Caco-2 (cell line): ENCODE measurements around the gene ARHGEF10L. TPM values are rescaled to one million over a fixed set of nuclear protein-coding genes. Genes with fewer than 3 reads are reported as not detected.

Experiments used
- BruUV-seq: library from RNA; stranded (reverse); fragments of 400-500 nt; replicated peaks from 2 replicates; lab custom pipeline; 2021; lab: Mats Ljungman, UMichigan
- CTCF ChIA-PET: fragments of 300-600 bp; sonication (Branson Sonifier 250); formaldehyde crosslinking; loops from one replicate; lab custom pipeline; 2022; ENCODE audit warnings: antibody characterized with exemption; lab: Charles Lee
- POLR2A ChIA-PET: fragments of 300-600 bp; sonication (Branson Sonifier 250); formaldehyde crosslinking; loops from one replicate; lab custom pipeline; 2022; ENCODE audit warnings: antibody characterized with exemption; lab: Charles Lee
- DNase-seq, 2 experiments: peaks; one replicate each; pipeline versions ENCODE4 v3.0.0 to v3.0.0-alpha.2; 2020 to 2022
- H3K27me3 ChIP-seq: replicated peaks from 2 replicates; pipeline ENCODE4 v1.6.0; 2011; ENCODE audit warnings: low read length; ENCODE audit not compliant: control insufficient read depth, insufficient read depth
- H3K36me3 ChIP-seq: 2 replicates; pipeline ENCODE4 v1.5.1; 2011; ENCODE audit warnings: low read length; ENCODE audit not compliant: control insufficient read depth, insufficient read depth
- H3K4me1 ChIP-seq: fragments of 250-450 bp; sonication (Bioruptor Pico); 2 replicates; pipeline ENCODE4 v1.5.1; 2020; ENCODE audit warnings: mild to moderate bottlenecking
- H3K4me3 ChIP-seq: 2 replicates; pipeline ENCODE4 v1.5.1; 2011; ENCODE audit warnings: low read depth, mild to moderate bottlenecking, control low read depth, low read length
- H3K9me3 ChIP-seq: fragments of 250-450 bp; sonication (Bioruptor Pico); 2 replicates; pipeline ENCODE4 v1.5.1; 2020; ENCODE audit warnings: mild to moderate bottlenecking, moderate library complexity
- H3K27ac Mint-ChIP-seq: one replicate; pipeline ENCODE4 v1.8.0; 2022; ENCODE audit warnings: mixed read lengths; ENCODE audit not compliant: unreplicated experiment
- H3K27me3 Mint-ChIP-seq: one replicate; pipeline ENCODE4 v1.8.0; 2022; ENCODE audit warnings: mixed read lengths; ENCODE audit not compliant: insufficient read depth, unreplicated experiment
- H3K36me3 Mint-ChIP-seq: one replicate; pipeline ENCODE4 v1.8.0; 2022; ENCODE audit warnings: mild to moderate bottlenecking, mixed read lengths; ENCODE audit not compliant: insufficient read depth, unreplicated experiment
- H3K4me1 Mint-ChIP-seq: one replicate; pipeline ENCODE4 v1.8.0; 2022; ENCODE audit warnings: low read depth, mixed read lengths; ENCODE audit not compliant: unreplicated experiment
- H3K4me3 Mint-ChIP-seq: one replicate; pipeline ENCODE4 v1.8.0; 2022; ENCODE audit warnings: mild to moderate bottlenecking, moderate library complexity, mixed read lengths; ENCODE audit not compliant: unreplicated experiment
- H3K9me3 Mint-ChIP-seq: one replicate; pipeline ENCODE4 v1.8.0; 2022; ENCODE audit warnings: mixed read lengths; ENCODE audit not compliant: unreplicated experiment
- CTCF ChIP-seq, 2 experiments: fragments of 200-600 bp in 1 of 2; IDR thresholded peaks; 1 replicate in 1 of 2; 2 replicates in 1 of 2; pipeline versions ENCODE4 v1.5.1 to v1.8.0; 2011 to 2022; ENCODE audit warnings: antibody characterized with exemption in 1 of 2, control low read depth in 1 of 2, inconsistent platforms in 1 of 2, low read depth in 1 of 2, low read length in 1 of 2, mild to moderate bottlenecking in 1 of 2, moderate library complexity in 1 of 2; ENCODE audit not compliant: insufficient read depth in 1 of 2, severe bottlenecking in 1 of 2, unreplicated experiment in 1 of 2
- intact Hi-C: fragments of 100-400 bp; cut with micrococcal nuclease; formaldehyde crosslinking; loops from one replicate; pipeline ENCODE4 v1.10.0; 2022; ENCODE audit not compliant: unreplicated experiment
- total RNA-seq: library from RNA; stranded (reverse); gene quantifications from 2 replicates; pipeline ENCODE4 v1.2.3, GENCODE V29; 2022

Gene ARHGEF10L
- total RNA-seq, 1 experiment from 2014 or later = 31.3 TPM

- intact Hi-C loops = no loop called here
- TF ChIP-seq CTCF (IDR thresholded peaks at IDR 0.05; ENCODE audit: insufficient read depth in 1 of 2, low read depth in 1 of 2, low read length in 1 of 2, severe bottlenecking in 1 of 2, unreplicated experiment in 1 of 2) = no peak
- Histone ChIP-seq H3K27me3 (no peaks in the 10 kb centered on the region), H3K36me3 (peaks cover 1% of the 10 kb centered on the region; the same call in 1 of the 2 replicates), H3K4me1 (no peaks in the 10 kb centered on the region), H3K9me3 (no peaks in the 10 kb centered on the region), H3K4me3 (no peak overlapping the region)
- Mint-ChIP-seq H3K27me3 (no peaks in the 10 kb centered on the region), H3K4me3 (no peak overlapping the region), H3K4me1 (peaks cover 6% of the 10 kb centered on the region), H3K36me3 (peaks cover 9% of the 10 kb centered on the region), H3K27ac (no peak overlapping the region), H3K9me3 (no peaks in the 10 kb centered on the region)
- DNase-seq = no peak
- no TSS peak for BruUV-seq
- ChIA-PET POLR2A (no interaction called here), CTCF (no interaction called here)
Observed at GRCh38 chr1:17612831-17613230, 73.3 kb downstream of the ARHGEF10L start.

GRCh38 chr1:17614586-17614985 lies 75.1 kb downstream of the ARHGEF10L start:
- no peaks in the 10 kb centered on the region for H3K9me3 ChIP-seq
- no peaks in the 10 kb centered on the region for H3K4me1 ChIP-seq
- no peak for TF ChIP-seq CTCF (IDR thresholded peaks at IDR 0.05; ENCODE audit: insufficient read depth in 1 of 2, low read depth in 1 of 2, low read length in 1 of 2, severe bottlenecking in 1 of 2, unreplicated experiment in 1 of 2)
- H3K4me1 Mint-ChIP-seq = peaks cover 6% of the 10 kb centered on the region
- peaks cover 15% of the 10 kb centered on the region for H3K36me3 Mint-ChIP-seq
- no peak overlapping the region for H3K27ac Mint-ChIP-seq
- H3K27me3 Mint-ChIP-seq = no peaks in the 10 kb centered on the region
- POLR2A ChIA-PET = no interaction called here
- CTCF ChIA-PET = no interaction called here
- H3K4me3 Mint-ChIP-seq = no peak overlapping the region
- no peak overlapping the region for H3K4me3 ChIP-seq
- DNase-seq = no peak
- intact Hi-C loops = no loop called here
- H3K27me3 ChIP-seq = no peaks in the 10 kb centered on the region
- H3K36me3 ChIP-seq = peaks cover 2% of the 10 kb centered on the region; the same call in 1 of the 2 replicates
- no TSS peak for BruUV-seq
- H3K9me3 Mint-ChIP-seq = no peaks in the 10 kb centered on the region

- Histone ChIP-seq H3K9me3 (no peaks in the 10 kb centered on the region), H3K4me1 (no peaks in the 10 kb centered on the region), H3K4me3 (no peak overlapping the region), H3K36me3 (peaks cover 3% of the 10 kb centered on the region; the same call in 1 of the 2 replicates), H3K27me3 (no peaks in the 10 kb centered on the region)
- no peak for TF ChIP-seq CTCF (IDR thresholded peaks at IDR 0.05; ENCODE audit: insufficient read depth in 1 of 2, low read depth in 1 of 2, low read length in 1 of 2, severe bottlenecking in 1 of 2, unreplicated experiment in 1 of 2)
- POLR2A ChIA-PET = no interaction called here
- Mint-ChIP-seq H3K9me3 (no peaks in the 10 kb centered on the region), H3K27me3 (no peaks in the 10 kb centered on the region), H3K27ac (no peak overlapping the region), H3K4me1 (peaks cover 6% of the 10 kb centered on the region), H3K36me3 (peaks cover 16% of the 10 kb centered on the region), H3K4me3 (no peak overlapping the region)
- intact Hi-C loops = no loop called here
- DNase-seq = no peak
- CTCF ChIA-PET = no interaction called here
- no TSS peak for BruUV-seq
Observed at GRCh38 chr1:17615157-17615556, 75.7 kb downstream of the ARHGEF10L start.
